Body of pancreas (tissue), 4 donors: ENCODE measurements around the gene NRGN.

Experiments
- CTCF ChIP-seq, 7 experiments: fragments of 450-650 bp in 4 of 7; fragments of 200-600 bp in 3 of 7; sonication (generic) in 3 of 7; IDR thresholded peaks; one replicate each; pipeline ENCODE4 v1.5.1; 2016 to 2019; ENCODE audit warnings: antibody characterized with exemption in 7 of 7
- POLR2A ChIP-seq, 3 donors: fragments of 450-650 bp; IDR thresholded peaks; one replicate each; pipeline ENCODE4 v1.6.1; 2016; ENCODE audit warnings: antibody characterized with exemption in 3 of 3, mild to moderate bottlenecking in 2 of 3

GRCh38 chr11:124756033-124756752 lies 16.5 kb downstream of the NRGN start:
- TF ChIP-seq CTCF (IDR thresholded peaks at IDR 0.05): no peak
- TF ChIP-seq POLR2A (IDR thresholded peaks at IDR 0.05): no peak
